HCT116 (cell line): ENCODE measurements around the gene UCP2. TPM values are rescaled to one million over a fixed set of nuclear protein-coding genes. Genes with fewer than 3 reads are reported as not detected.

Source experiments
- ATAC-seq: fragments of 200-7000 bp; cut with Tn5 transposase; 2 replicates; pipeline ENCODE4 v1.9.1; 2020; ENCODE audit warnings: mild to moderate bottlenecking, moderate library complexity
- BruUV-seq: library from RNA; stranded (reverse); fragments of 400-500 nt; replicated peaks from 2 replicates; lab custom pipeline; 2021; lab: Mats Ljungman, UMichigan
- CTCF ChIA-PET: fragments of 300-600 bp; sonication (Branson Sonifier 250); formaldehyde crosslinking; loops from one replicate; lab custom pipeline; 2021; ENCODE audit warnings: antibody characterized with exemption; lab: Charles Lee
- POLR2A ChIA-PET: fragments of 300-600, 350-600 bp; sonication (Branson Sonifier 250); formaldehyde crosslinking; loops from one replicate; lab custom pipeline; 2021; ENCODE audit warnings: antibody characterized with exemption; lab: Charles Lee
- RAD21 ChIA-PET, 2 experiments: fragments of 300-600 bp; sonication (Branson Sonifier 250); formaldehyde crosslinking; loops; one replicate each; lab custom pipeline; 2023; ENCODE audit warnings: low total read pairs in 2 of 2; ENCODE audit not compliant: uncharacterized antibody in 2 of 2, unreplicated experiment in 2 of 2, low non-redundant PET in 1 of 2; lab: Charles Lee
- DNase-seq: peaks from one replicate; pipeline ENCODE4 v3.0.0-alpha.2; 2010; ENCODE audit warnings: low read depth, low spot score
- H2AFZ ChIP-seq: fragments of 200-600 bp; shearing (Covaris generic), sonication (generic); 2 replicates; pipeline ENCODE4 v1.6.1; 2017; ENCODE audit warnings: low read depth, mixed run types, mixed read lengths, antibody characterized with exemption, low read length; ENCODE audit not compliant: poor library complexity, severe bottlenecking
- H3K27ac ChIP-seq: 2 replicates; pipeline ENCODE4 v1.5.1; 2012; ENCODE audit warnings: low read depth, low read length
- H3K27me3 ChIP-seq: fragments of 200-600 bp; sonication (generic); 2 replicates; pipeline ENCODE4 v1.6.1; 2016; ENCODE audit warnings: mixed run types, low read length, mixed read lengths; ENCODE audit not compliant: insufficient read depth
- H3K36me3 ChIP-seq, 2 experiments: fragments of 200-500 bp in 1 of 2; fragments of 200-600 bp in 1 of 2; sonication (Bioruptor generic) in 1 of 2; sonication (generic) in 1 of 2; 2 replicates each; pipeline versions ENCODE4 v1.5.1 to v1.6.1; 2014 to 2016; ENCODE audit warnings: low read length in 2 of 2, inconsistent platforms in 1 of 2, mixed read lengths in 1 of 2, mixed run types in 1 of 2; ENCODE audit not compliant: insufficient read depth in 2 of 2, control insufficient read depth in 1 of 2
- H3K4me1 ChIP-seq, 2 experiments: fragments of 200-600 bp in 1 of 2; sonication (generic) in 1 of 2; 2 replicates each; pipeline versions ENCODE4 v1.5.1 to v1.6.1; 2012 to 2017; ENCODE audit warnings: low read length in 2 of 2, inconsistent platforms in 1 of 2, mild to moderate bottlenecking in 1 of 2, mixed read lengths in 1 of 2, mixed run types in 1 of 2, moderate library complexity in 1 of 2; ENCODE audit not compliant: insufficient read depth in 2 of 2, control insufficient read depth in 1 of 2
- H3K4me2 ChIP-seq: fragments of 200-600 bp; sonication (generic); 2 replicates; pipeline ENCODE4 v1.6.1; 2017; ENCODE audit warnings: mixed run types, low read length, mixed read lengths
- H3K4me3 ChIP-seq, 2 experiments: fragments of 200-600 bp in 1 of 2; sonication (generic) in 1 of 2; replicated peaks in 1 of 2; 2 replicates each; pipeline ENCODE4 v1.5.1; 2011 to 2016; ENCODE audit warnings: low read length in 2 of 2, control low read depth in 1 of 2, low read depth in 1 of 2, mild to moderate bottlenecking in 1 of 2, mixed read lengths in 1 of 2, mixed run types in 1 of 2
- H3K79me2 ChIP-seq: fragments of 200-600 bp; sonication (generic); 2 replicates; pipeline ENCODE4 v1.6.1; 2017; ENCODE audit warnings: mild to moderate bottlenecking, mixed run types, low read length, moderate library complexity, mixed read lengths; ENCODE audit not compliant: insufficient read depth
- H3K9ac ChIP-seq: fragments of 200-600 bp; sonication (generic); 2 replicates; pipeline ENCODE4 v1.6.1; 2016; ENCODE audit warnings: low read length, mixed read lengths
- H3K9me2 ChIP-seq: fragments of 200-600 bp; sonication (generic), shearing (Covaris generic); 2 replicates; pipeline ENCODE4 v1.6.1; 2017; ENCODE audit warnings: mixed run types, mild to moderate bottlenecking, moderate library complexity; ENCODE audit not compliant: insufficient read depth
- H3K9me3 ChIP-seq, 2 experiments: fragments of 200-500 bp in 1 of 2; fragments of 200-600 bp in 1 of 2; sonication (Bioruptor generic) in 1 of 2; sonication (generic) in 1 of 2; 2 replicates each; pipeline ENCODE4 v1.6.1; 2014 to 2017; ENCODE audit warnings: low read length in 2 of 2, mixed read lengths in 2 of 2, inconsistent platforms in 1 of 2, low read depth in 1 of 2, mild to moderate bottlenecking in 1 of 2, mixed run types in 1 of 2, moderate library complexity in 1 of 2; ENCODE audit not compliant: control insufficient read depth in 1 of 2, insufficient read depth in 1 of 2
- H4K20me1 ChIP-seq: fragments of 200-600 bp; sonication (generic), shearing (Covaris generic); 2 replicates; pipeline ENCODE4 v1.6.1; 2017; ENCODE audit warnings: mixed run types, mild to moderate bottlenecking, moderate library complexity; ENCODE audit not compliant: insufficient read depth
- CEBPB ChIP-seq: IDR thresholded peaks from 2 replicates; pipeline ENCODE4 v1.6.1; 2012; ENCODE audit warnings: low read depth
- FOSL1 ChIP-seq: IDR thresholded peaks from 2 replicates; pipeline ENCODE4 v1.6.1; 2012; ENCODE audit warnings: low read depth
- MAX ChIP-seq: IDR thresholded peaks from 2 replicates; pipeline ENCODE4 v1.6.1; 2012
- POLR2AphosphoS5 ChIP-seq: IDR thresholded peaks from 2 replicates; pipeline ENCODE4 v1.6.1; 2011; ENCODE audit warnings: mild to moderate bottlenecking, low read depth, low read length, moderate library complexity
- intact Hi-C: fragments of 100-400 bp; cut with micrococcal nuclease; formaldehyde crosslinking; loops from 2 replicates; pipeline ENCODE4 v1.10.0; 2022
- total RNA-seq: library from RNA; stranded (reverse); gene quantifications from one replicate; pipeline ENCODE4 v1.2.1, GENCODE V29; 2021; ENCODE audit not compliant: unreplicated experiment

Gene UCP2
- total RNA-seq, 1 experiment from 2014 or later = 20.4 TPM

DNA sequence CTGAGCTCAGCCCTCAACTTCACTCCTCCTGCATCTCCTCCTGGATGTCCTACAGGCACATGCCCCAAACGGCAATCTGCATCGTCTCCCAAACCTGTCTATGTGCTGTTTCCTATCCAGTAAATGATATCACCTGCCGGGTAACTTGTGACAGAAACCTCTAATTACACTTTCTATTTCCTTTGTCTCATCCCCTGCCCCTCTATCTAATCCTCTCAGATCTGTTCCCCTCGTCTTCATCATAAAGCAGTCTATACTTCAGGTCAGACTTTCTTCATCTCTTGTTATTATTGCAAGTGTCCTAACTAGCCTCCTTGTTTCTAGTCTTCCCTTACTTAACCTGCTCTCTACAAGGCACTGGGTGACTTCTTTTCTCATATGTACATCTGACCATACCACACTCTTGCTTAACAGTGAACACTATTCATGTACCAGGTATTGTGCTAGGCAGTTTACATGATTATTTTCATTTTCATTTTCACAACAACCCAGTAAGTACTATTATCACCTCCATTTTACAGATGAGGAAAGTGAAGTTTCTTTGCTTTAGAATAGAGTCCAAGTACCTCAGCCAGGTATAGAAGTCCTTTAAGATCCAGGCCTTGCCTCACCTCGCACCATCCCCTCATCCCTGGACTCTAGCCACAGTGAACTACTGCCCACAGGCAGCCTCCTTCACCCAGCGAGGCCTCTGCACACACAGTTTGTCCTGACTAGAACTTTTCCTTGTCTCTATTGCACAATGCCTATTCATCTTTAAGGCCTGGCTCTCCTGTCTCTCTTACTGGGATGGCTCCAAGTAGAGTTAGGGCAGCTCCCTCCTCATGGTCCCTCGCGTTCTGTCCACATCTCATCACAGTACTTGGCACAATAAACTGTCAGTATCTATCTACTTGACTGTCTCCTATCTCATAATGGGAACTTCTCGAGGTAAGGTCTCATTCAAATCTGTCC, 48.4 kb upstream of the UCP2 start:
- H4K20me1 ChIP-seq = no peaks in the 10 kb centered on the region
- no peaks in the 10 kb centered on the region for H3K9me2 ChIP-seq
- peaks cover 0 to 15% of the 10 kb centered on the region in 2 experiments; a peak in 1 of 4 replicates for H3K36me3 ChIP-seq
- no peak overlapping the region for H2AFZ ChIP-seq
- intact Hi-C loops = no loop called here
- no TSS peak for BruUV-seq
- no peaks in the 10 kb centered on the region for H3K79me2 ChIP-seq
- DNase-seq (no peak), ATAC-seq (no peak)
- H3K4me3 ChIP-seq = no peak overlapping the region
- no peak overlapping the region for H3K4me2 ChIP-seq
- POLR2A ChIA-PET = no interaction called here
- H3K9ac ChIP-seq = no peak overlapping the region
- RAD21 ChIA-PET = no interaction called here
- H3K27me3 ChIP-seq = no peaks in the 10 kb centered on the region
- no peak for TF ChIP-seq POLR2AphosphoS5
- TF ChIP-seq FOSL1 = no peak
- TF ChIP-seq CEBPB = no peak
- CTCF ChIA-PET = no interaction called here
- H3K9me3 ChIP-seq = no peaks in the 10 kb centered on the region
- peaks cover 6 to 15% of the 10 kb centered on the region in 2 experiments for H3K4me1 ChIP-seq
- H3K27ac ChIP-seq = no peak overlapping the region

- no TSS peak for BruUV-seq
- Histone ChIP-seq H4K20me1 (no peaks in the 10 kb centered on the region), H3K9me3 (no peaks in the 10 kb centered on the region), H3K9me2 (no peaks in the 10 kb centered on the region), H3K36me3 (no peaks in the 10 kb centered on the region), H3K9ac (no peak overlapping the region), H3K4me3 (no peak overlapping the region), H3K4me2 (peak overlapping the region; percentile 31), H3K27me3 (no peaks in the 10 kb centered on the region), H3K79me2 (no peaks in the 10 kb centered on the region), H3K27ac (no peak overlapping the region), H3K4me1 (peaks cover 9 to 25% of the 10 kb centered on the region in 2 experiments), H2AFZ (no peak overlapping the region)
- ChIA-PET POLR2A (no interaction called here), CTCF (no interaction called here), RAD21 (no interaction called here)
- TF ChIP-seq MAX (no peak), FOSL1 (peak; percentile 7; the same call in 1 of the 2 replicates)
- DNase-seq (no peak), ATAC-seq (peak; percentile 67; the same call in 1 of the 2 replicates)
- intact Hi-C loops = no loop called here
These were observed 43.0 kb upstream of the UCP2 start for GRCh38 chr11:74025467-74026166.
